NCI-H1436 treated with DMSO at 0.1 percent for 48 hours (cell line): Measurements from ENCODE around the gene MGST3.
A peak's percentile ranks its signal among the peaks of the same experiment; 100 is the strongest.
"Not testable (repeated sequence)": the region's sequence is repeated elsewhere in the genome, so short reads cannot be mapped to it uniquely, and the experiment has no call there.

Experiments used
- DNase-seq: peaks from one replicate; lab custom pipeline; 2025; lab: John Stamatoyannopoulos, UW

Gene MGST3

DNA sequence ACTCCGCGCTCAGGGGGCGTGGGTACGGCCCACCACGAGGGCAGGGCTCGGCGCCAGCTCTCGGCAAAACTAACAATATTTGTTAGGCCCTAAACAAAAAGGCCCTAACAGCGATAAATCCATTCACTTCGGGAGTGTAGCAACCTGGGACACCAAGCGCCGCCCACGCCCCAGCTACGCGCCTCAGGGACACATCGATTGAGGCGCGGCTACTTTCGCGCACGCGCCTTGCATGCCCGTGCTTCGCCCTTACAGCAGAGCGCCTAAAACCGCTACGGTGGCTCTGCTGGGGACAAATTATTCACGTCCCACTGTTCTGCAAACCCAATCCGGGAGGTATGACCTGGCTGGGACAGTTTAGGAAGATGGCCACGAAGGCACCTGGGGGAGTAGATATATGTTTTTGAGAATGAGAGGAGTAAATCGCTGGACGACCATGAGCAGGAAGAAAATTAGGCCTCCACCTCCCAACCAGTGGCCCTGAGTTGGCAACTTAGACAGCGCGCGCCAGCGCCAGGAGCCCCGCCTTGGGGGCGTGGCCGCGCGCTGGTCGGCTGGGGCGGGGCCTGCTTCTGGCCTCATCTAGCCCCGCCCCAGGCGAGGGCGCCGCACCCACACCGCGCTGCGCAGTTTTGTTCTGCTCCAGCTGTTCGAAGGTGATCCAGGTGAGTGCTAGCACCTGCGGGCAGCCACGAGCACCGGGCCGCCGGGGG lies at the start of gene MGST3:
MGST3 (plus strand) TSS at position 606 of the 713 bp plus-strand sequence. CDS start 18,614 bp downstream, outside the sequence.
- DNase-seq, result peak; percentile 86

DNA sequence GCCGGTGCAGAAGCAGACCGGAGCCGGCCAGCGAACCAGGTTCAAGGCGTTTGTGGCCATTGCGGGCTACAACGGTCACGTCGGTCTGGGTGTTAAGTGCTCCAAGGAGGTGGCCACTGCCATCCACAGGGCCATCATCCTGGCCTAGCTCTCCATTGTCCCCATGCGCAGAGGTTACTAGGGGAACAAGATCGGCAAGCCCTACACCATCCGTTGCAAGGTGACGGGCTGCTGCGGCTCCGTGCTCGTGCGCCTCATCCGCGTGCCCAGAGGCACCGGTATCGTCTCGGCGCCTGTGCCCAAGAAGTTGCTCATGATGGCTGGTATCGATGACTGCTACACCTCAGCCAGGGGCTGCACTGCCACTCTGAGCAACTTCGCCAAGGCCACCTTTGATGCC lies 49.1 kb upstream of the MGST3 start:
- no peak for DNase-seq

DNA sequence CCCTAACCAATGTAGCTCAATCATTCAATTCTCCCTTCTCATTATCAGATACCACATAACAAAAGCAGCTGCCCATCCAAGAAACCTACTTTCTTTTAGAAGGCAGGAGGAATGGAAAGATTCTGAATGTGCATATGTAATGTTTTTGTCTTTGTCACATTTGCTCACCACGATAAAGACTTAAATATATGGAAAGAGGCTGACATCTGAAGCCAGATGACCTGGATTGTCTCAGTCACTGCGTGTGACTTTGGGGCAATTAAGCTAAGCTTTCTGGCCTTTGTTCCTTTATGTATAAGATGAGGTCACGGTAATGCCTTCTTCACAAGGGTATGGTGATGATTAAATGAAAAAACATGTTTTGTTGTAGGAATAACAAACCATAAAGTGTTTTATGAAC lies 44.6 kb upstream of the MGST3 start:
- no peak for DNase-seq

DNA sequence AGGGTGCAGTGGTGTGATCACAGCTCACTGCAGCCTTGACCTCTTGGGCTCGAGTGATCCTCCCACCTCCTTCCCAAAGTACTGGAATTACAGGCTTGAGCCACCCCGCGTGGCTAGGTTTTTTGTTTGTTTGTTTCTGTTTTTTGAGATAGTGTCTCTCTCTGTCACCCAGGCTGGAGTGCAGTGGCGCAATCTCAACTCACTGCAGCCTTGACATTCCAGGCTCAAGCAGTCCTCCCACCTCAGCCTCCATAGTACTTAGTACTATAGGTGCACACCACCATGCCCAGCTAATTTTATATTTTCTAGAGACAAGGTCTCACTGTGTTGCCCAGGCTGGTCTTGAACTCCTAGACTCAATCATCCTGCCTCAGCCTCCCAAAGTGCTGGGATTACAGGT lies 39.6 kb upstream of the MGST3 start:
- not testable (repeated sequence) for DNase-seq

DNA sequence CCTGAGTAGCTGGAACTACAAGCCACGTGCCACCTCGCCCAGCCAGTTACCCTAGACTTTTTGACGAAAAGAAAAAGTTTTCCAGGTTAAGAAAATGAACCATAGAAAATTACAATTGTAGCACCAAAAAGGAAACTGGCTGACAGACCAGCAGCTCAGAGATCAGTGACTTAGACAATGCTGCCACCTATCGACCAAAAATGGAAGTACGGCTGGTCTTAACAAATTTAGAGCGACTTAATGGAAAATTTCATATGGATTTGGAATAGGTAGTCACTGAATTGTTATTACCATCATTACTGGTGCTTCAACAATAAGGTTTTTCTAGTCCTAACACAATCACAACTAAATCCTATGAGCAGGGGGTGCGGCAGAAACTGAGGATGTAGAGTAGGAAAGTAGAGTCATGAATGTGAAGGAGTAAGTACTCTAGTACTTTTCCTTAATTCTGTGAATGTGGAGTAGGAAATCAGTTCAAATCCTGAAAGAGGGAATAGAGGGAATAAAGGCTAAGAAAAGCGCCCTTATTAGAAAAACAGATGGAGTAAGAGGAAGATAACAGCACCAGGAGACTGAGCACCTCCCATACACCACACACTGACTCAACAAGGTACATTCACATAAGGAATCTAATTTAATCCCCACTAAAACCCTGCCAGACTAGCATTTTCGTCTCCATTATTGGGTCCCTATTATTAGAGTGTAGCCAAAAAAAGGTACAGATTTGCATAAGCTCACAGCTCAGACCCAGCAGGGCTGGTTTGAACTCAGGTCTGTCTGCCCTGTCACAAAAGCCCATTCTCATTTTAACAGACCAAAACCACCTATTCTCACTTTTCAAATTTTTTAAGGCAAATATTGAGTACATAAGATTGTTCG lies 37.9 kb upstream of the MGST3 start:
- DNase-seq, result peak; percentile 5

DNA sequence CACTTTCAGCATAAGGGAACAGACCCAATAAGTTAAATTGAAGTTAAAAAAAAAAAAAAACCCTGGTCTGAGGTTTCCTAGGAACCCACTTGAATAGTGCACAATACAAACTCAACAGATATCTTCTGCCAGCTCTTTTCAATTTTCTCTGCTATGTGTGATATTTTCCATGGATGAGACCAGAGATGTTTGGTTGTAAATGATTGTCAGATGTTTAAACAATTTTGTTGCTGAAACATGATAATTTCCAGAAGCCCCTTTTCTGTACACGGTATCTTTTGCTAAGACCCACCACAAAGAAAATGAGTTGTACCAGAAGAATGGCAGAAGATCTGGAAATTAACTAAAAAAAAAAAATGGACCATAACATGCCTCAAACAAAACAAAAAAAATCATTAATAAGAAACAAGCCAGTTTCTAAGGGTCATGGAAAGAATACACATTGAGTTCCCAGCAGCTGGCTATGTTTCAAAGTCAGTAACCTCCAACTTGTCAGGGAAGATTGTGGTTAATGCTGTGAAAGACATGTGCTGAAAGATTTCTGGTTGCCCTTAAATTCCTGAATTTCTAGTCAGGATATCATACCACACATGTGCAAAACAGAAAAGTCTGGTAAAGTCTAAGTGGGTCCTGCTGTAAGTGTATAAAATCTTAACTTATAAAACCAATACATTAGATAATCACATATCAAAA lies 35.6 kb upstream of the MGST3 start:
- DNase-seq, result no peak

DNA sequence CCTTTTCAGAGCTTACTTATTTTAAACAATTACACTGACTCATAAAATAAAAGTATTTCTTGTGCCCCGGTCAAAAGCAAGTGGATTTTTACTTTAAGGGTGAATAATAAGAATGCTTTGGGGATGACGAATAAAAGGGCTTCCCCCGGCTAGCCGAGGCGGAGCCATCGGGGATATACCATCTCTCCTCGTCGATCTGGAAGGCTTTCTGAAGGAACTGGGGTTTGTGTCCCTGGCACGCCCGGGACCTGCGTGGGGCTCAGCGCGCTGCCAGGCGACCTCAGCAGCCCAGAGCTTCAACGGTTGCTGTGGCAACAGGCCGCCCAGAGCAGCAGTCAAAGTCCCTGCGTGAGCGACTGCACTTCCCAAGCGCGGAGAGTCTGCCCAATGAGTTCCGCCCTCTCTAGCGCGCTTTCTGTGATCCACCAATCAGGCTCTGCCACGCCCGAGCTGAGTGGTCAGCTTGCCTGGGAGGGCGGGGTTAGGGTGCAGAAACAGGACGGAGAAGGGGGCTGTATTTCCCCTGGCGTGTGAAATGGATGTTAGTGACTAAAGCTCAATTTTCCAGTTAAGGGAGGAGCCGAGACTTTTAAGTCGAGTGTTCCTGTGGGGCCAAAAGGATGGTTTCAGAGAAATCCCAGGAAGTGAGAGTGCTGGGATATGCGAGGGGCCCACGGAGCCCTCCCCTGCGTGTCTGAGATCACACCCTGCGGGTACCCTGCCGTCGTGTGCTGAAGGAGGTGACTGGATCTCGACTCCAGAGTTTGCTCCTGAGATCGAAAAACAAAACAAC lies 33.0 kb upstream of the MGST3 start:
- peak; percentile 85 for DNase-seq

DNA sequence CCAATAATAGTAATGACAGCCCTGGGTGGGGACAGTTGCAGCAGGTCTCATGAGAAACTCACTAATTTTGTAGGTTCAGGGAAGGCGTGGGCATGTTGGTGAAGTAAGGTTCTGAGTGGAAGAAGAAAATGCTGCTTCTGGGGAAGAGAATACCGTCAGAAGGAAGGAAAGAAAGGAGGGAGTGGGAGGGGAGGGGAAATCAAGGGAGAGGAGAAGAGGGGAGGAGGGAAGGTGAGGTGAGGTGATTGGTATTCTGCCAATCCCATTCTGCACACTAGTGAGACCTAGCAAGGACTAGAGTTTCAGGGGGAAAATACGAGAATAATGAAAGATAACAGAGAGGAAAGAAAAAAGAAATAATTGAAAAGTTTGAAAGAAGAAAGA lies 32.4 kb upstream of the MGST3 start:
- no peak for DNase-seq

DNA sequence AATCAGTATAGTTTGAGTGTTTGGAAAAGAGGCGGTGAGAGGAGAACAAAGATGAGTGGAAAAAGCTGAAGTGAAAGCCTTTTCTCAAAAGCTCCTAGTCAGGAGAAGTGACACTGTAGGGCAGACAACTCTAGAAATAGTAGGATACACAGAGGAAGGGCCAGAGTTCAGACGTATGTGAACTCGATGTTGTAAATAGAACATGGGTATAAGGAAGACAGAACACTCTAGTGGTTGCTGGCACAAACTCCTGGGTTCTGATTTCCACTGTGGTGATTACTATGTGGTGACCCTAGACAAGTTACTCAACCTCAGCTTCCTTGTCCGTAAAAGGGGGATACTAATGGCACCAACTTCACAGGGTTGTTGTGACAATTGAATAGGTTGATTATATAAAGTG lies 30.2 kb upstream of the MGST3 start:
- DNase-seq, result no peak

DNA sequence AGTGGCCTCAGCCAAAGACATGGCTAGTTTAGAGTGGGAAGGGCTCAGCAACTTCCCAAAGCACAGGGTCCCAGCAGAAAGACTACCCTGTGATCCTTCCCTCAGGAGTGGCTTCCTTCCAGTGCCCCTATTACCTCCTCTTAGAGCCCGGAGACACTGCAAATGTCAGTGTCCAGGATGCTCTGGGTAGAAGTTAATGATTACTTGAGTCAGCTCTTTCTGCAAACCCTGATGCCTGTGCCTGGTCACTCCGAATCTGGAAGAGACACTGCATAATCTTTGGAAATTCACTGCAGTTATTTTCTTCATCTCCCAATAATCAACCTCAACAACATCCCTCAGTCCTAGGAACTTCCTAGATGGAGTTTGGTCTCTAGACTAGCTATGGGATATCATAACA lies 27.2 kb upstream of the MGST3 start:
- no peak for DNase-seq

DNA sequence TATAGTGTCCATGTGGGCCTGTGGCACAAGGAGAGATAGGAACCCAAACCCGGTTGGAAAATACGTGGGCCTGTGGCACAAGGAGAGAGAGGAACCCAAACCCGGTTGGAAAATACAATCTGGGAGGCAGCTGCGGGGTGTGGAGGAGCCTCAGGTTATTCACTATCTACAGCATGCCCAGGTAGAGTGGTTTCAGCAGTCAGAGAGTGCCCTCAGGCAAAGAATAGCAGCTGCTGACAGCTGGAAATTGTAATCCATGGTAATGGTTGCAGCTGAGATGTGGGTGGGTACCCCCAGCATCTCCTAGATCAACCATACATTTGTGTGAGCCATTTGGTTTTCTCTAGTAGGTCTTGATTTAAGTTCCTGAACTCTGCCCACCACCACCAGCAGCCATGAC lies 25.8 kb upstream of the MGST3 start:
- DNase-seq, result no peak

DNA sequence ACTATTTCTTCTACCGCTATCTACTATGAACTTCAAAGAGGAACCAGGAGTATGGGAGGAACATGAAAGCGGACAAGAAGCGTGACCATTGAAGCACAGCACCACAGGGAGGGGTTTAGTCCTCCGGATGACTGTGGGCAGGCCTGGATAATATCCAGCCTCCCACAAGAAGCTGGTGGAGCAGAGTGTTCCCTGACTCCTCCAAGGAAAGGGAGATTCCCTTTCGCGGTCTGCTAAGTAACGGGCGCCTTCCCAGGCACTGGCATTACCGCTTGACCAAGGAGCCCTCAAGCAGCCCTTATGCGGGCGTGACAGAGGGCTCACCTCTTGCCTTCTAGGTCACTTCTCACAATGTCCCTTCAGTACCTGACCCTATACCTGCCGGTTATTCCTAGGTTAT lies 24.4 kb upstream of the MGST3 start:
- DNase-seq, result not testable (repeated sequence)

DNA sequence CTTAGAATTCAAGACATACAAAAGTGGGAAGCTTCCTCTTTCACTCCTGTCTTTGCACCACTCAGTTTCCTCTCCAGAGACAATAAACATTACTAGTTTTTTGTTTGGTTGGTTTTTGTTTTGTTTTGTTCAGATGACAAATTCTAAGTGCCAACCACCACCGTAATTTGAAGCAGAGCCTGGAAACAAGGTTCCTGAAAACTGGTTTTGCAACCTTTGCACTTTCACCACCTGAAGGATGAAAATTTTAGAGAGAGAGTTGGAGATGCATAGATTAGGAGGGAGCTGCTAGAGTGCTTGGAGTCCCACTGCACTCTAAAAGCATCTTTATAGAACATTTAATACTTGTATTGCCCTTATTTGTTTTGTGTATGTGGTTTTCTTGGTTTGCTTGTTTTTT lies 20.2 kb upstream of the MGST3 start:
- DNase-seq, result no peak

DNA sequence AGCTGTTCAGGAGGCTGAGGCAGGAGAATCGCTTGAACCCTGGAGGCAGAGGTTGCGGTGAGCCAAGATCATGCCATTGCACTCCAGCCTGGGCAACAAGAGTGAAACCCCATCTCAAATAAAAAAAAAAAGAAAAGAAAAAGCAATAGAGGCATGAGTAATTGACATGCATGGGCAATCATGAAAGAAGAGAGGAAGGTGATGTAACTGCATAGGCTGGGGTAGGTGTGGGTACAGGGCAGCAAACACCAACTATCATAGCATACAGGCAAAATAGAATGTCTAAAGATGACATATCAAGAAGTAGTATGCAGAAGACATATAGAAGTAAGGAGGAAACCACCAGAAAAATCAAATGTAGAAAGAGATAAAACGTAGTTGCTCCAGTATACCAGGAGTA lies 19.0 kb upstream of the MGST3 start:
- no peak for DNase-seq

DNA sequence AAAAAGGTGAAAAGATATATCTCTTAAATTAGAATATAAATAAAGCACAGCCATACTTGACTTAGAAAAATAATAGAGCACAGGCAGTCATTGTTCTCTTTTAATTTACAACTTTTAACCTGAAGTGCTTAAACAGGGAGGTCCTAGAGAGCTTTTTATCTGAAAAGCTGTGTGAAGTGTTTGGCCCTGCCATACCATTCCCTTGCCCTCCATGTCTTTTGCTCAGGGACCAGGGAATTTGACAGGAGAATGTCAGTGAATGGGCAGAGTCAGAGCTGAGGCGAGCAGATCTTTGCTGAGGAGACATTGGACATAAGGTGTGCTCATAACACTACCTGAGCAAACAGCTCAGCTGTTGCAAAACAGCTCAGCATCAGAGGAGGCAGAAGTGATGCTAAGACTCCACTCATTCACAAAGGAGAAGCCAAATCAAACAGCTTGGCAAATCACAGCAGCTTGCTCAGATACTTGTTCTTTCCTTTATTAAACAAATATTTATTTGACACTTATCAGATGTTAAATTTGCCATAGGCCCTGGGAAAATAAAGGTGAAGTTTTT lies 14.9 kb upstream of the MGST3 start:
- no peak for DNase-seq

DNA sequence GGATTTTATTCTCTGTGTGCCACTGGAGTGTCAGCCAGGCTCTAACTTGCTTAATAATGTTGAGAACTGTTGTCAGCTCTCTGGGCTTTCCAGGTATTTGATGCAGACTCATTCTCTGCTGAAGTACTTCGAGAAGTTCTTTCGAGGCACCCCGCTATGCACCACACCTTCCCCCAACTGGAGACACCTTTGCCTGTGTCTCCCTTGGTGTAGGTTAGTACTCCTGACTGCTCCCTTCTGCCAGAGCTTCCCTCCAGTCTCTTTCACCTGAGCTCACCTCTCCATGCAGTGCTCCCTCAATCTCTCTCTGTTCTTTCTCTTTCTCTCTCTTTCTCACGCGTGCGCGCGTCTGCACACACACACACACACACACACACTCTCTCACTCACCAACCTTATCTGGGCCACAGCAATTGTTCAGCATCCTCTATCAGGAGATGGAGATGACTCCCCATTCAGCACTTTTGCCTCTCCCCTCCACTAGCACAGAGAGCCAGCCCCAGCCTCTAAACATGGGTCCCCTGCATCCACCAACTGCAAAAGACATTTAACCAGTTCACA lies 14.0 kb upstream of the MGST3 start:
- DNase-seq, result no peak

DNA sequence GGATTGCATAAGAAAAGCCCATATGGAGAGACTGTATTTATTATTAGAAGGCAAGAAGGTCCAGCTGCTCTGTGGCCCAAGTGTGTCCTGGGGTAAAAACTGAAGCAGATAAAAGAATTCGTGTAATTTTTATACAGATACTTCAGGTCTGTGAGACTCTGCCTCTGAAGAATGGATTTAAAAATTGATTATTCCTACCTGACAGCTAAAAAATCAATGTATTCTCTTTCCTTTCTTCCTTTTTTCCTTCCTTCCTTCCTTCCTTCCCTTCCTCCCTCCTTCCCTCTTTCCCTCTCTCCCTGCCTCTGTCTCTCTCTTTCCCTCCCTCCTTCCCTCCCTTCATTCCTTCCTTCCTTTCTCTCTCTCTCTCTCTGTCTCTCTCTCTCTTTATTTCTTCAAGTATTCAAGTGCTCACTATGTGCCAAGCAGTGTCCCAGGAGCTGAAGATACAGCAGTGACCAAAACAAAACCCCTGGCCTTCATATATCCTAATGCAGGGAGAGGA lies 11.3 kb upstream of the MGST3 start:
- no peak for DNase-seq

DNA sequence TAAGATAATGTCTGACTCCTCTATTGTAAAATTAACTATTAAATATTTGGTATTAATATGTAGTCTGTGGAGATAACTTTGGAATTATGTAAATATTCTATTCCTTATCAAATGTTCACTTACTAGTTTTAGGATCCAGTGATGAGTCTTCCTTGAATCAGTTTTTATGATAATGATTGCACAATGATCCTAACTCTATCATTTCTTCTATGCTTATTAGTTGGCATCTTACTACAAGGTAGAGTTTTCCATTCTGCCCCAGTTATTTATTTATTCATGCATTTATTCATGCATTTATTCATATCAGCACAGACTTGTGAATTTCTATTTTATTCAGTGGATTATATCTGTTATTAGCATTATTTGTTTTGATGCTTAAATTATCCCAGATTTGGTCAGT lies 7.4 kb upstream of the MGST3 start:
- no peak for DNase-seq

DNA sequence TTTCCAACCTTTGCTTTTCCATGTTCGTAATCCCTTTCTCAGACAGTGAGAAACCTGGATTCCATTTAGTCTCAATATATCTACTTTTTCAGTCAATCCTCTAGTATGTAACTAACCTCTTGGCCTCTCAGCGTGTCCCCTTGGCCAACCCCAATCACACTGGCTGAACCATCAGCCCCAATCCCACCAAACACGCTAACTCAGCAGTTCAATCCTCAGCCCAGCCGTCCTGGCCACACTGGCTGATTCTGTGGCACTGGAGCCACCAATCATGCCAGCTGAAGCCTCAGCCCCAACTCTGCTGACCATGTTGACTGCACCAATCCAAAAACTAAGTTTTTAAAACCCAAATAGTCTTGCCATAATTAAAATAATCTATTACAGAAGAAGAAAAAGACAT lies 6.6 kb upstream of the MGST3 start:
- no peak for DNase-seq

DNA sequence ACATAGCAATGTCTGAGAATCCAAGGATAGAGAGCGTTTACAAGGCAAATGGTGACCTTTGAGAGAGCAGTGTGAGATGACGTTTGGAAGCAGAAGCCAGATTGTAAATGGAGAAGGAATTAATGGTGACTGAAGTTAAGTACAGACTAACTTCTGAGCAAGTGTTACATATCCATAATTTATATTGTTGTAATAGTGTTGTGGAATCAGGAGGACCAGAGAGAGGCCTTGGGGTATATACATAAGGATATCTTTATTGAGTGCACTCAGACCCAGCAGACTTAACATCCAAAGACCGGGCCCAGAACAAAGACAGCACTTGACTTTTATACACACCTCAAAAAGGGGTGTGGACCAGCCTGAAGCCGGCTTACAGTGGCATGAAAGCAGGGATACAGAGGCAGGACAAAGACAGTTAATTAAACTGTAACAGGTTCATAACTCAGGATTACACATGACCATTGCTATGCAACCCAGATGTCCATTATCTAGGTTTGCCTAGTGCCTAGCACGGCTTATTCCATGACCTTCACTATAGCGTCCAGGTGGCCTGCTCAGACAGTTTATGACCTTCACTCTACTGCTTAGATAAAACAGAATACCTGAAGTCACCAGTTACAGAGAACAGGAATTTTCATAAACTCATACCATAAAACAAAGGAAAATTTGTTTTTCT lies 2.7 kb upstream of the MGST3 start:
- DNase-seq, result no peak

DNA sequence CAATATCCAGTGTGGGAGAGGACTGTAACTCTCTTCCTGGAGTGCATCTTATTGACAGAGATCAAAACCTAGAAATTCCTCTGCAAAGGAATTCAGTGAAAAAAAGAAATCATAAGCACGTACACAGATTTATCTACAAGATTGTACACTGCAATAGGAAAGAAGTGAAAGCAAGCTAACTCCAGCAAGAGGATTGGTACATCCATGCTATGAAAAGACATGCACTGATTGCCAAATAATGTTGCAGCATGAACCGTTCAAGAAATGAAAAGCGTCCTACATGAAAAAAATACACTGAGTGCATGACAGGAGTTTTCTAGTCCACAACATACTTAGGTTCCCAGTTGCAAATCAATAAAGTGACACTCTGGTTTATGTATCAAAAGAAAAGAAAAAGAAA lies 1.9 kb upstream of the MGST3 start:
- no peak for DNase-seq
